GM19025 (cell line): ENCODE results near the gene HSP90AB1.
"Not testable (repeated sequence)": the region's sequence is repeated elsewhere in the genome, so short reads cannot be mapped to it uniquely, and the experiment has no call there.

ENCODE experiments used
- ATAC-seq: cut with Tn5 transposase; IDR thresholded peaks from one replicate; pipeline ENCODE4 v1.9.1; 2021; ENCODE audit warnings: mild to moderate bottlenecking, low read depth, moderate library complexity; ENCODE audit not compliant: unreplicated experiment

The HSP90AB1 gene

GRCh38 chr6:44221961-44222335, 25.0 kb upstream of the HSP90AB1 start:
- no peak for ATAC-seq

DNA sequence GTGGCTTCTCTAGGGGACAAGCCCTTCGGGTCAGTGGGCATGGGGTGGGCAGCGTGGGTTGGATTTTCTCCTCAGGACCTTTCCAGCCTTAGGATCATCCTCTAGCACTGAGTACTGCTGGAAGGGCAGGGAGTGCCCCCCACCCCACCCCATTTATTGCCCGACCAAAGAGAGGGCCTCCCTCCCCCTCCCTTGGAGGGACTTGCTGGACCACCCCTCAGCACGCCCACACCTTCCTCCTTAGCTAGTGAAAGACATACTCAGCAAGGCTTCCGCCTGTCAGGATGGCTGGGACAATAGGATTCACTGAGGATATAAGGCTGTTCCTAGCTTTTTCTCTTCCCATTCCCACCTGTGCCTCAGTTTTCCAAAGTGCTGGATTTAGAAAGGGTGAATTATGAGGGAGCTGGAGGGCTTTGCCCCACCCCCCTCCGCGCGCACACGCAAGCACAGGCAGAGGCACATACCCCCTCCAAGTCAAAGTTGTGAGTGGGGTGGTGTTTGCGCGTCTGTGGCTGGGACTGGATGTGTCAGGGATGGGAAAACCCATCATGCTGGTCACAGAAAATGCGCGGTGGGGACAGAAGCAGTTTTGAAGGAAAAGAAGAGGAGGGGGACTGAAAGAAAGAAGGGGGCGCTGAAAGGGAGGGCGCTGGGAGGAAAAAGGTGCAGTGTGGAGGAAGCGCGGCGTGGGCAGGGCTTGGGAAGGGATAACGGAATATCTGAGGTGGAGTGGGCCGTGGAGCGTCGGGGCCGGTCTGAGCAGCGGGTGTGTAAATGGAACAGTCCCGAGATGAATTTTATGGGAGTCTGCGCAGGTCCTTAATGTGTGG, 24.2 kb upstream of the HSP90AB1 start:
- ATAC-seq: peak; percentile 1

- peak; percentile 53 for ATAC-seq
These were observed 23.4 kb upstream of the HSP90AB1 start, which contains the start of gene SLC29A1 for GRCh38 chr6:44223319-44224028. Gene SLC29A1, plus strand, starts transcription at chr6:44223595. Its CDS starts 3,719 bp downstream, at chr6:44227314.

- ATAC-seq: no peak
These were observed 22.6 kb upstream of the HSP90AB1 start for GRCh38 chr6:44224029-44224964.

GRCh38 chr6:44224965-44225305, 22.0 kb upstream of the HSP90AB1 start:
- ATAC-seq: no peak

DNA sequence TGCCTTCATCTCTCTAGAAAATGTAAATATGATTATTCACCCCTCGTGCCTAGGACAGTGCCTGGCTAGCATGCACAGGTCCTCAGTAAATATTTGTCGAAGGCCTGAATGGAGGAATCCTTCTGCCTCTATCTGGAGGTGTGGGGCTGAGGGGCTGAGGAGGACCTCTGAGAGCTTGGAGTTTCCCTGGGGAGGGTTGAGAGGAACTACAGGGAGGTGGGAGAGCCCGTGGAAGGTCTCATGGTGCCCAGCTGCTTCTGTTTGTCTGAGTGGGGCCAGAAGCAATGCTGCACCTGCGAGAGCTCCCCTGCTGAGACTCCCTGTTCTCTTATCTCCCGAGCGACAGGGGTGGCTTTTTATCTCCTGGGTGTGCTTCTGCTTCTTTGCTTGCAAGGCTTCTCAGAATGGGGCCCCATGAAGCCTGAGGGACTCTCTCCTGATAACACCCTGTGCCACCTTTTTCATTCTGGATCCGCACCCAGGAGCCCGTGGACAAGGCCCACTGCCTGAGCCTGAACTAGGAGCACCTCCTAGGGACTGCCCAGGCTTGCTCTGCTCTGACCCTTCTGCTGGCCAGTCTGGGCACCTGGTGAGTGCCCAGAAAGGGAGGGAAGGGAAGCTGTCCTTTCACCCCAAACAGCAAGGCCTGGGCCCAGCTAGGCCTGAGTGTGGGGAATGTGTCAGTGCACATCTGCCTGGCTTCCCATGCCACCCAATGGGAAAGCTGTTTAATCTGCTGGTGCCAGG, 21.1 kb upstream of the HSP90AB1 start:
- no peak for ATAC-seq

DNA sequence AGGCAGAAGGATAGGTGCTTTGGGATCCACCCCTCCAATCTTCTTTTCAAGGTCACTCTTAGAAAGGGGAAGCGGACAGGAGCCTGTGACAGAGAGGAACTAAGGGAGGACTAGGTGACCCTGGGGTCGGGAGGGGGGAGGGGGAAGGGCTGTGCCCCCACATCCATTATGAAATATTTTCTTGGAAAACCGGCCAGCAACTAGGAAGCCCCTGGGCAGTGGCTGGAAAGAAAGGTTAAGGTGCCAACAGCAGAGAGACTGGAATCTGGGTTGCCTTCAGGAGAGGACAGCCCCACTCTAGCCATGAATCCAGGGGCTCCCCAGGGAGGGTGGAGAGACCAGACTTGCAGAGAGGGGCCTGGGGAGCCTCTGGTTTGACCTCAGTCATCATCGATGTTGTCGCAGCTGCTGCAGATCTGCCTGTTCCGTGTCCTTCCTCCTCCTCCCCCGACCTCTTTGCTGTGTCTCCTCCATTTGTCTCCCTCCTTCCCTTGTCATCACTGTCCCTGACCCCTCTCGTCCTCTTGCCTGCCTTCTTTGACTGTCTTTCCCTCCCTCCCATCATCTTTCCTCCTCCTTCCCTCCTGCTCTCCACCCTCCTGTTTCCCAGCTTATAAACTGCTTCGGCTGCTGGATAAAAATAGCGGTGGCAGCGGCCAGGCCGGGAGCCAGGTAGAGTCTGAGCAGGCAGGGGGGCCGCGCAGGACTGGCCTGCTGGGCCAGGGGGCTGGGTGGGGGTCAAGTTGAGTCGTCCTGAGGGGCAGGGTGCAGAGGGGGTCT, 20.3 kb upstream of the HSP90AB1 start:
- no peak for ATAC-seq

DNA sequence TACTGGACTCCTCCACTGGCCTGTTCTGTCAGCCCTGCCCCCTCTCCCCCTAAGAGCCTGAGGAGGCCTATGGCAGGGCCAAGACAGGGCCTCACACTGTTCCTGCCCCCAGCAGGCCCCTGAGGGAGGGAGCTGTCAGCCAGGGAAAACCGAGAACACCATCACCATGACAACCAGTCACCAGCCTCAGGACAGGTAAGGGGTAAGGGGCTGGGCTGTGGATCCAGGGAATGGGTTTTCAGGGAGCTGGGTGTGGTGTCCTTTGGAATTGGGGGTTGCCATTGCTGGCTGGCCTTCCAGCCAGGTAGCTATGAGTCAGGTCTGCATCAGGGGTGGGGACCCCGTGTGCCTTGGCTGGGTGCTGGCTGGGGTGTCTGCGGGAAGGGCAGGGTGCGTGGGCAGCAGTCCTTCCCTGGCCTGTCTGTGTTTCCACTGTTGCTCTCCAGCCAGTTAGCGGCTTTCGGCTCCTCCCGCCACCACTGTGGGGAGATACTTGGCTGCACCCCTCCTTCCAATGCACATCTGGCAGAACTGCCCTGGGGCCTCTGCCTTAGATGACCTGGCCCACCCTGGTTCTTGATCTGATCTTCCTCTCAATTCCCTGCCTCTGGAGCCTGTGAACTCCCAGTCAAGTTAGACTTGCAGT, 19.6 kb upstream of the HSP90AB1 start:
- no peak for ATAC-seq

DNA sequence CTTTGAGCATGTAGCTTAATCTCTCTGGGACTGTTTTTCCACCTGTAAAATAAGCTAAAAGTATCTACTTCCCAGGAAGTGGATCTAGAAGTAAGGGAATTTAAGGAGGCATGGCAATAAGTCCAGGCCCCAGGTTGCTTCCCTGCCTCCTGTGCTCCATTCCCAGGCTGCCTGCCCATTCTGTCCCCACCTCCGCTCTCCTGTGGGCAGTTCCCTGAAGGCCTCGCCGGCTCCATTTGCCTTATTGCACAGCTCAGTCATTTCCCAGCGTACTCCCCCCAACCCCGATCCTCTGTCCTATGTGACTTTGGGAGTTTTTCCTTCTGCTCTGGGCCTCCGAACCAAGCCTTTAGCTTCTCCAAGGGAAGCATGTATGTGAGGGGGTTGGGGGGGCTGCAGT, 18.9 kb upstream of the HSP90AB1 start:
- ATAC-seq: no peak

DNA sequence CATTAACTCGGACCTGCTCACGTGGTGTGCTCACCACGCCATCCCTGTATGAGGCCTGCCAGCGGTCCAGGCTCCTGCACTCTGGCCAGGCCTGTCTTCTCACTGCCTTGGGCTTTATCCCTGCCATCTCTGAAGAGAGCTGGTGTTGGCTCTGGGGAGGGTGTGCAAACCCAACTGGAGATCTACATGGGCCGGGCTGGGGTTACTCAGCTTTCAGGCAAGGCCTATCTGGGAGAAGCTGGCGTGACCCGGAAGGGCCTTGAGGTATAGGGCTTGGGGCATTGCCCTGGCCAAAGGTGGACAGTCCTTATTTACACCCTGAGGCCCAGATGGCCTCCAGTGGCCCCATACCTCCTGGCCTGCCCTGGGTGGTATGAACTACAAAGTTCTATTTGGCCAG, 18.5 kb upstream of the HSP90AB1 start:
- ATAC-seq: no peak

DNA sequence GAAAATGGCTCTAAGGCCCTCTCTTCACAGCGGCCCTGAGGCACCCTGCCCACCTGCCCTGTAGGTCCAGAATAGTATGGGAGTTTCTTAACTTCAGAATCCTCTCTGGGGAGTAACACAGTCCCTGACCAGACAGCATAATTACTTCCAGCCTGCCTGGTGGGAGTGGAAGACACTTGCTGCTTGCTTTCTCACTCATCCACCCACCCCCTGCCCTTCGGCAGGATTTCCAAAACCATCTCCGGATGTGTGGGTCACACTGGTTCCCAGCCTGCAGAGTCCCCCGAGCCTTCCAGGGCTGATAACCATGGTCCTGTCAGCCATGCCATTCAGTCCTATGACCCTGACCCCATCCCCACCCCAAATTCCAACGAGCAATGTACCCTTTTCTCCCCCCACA, 18.1 kb upstream of the HSP90AB1 start:
- no peak for ATAC-seq

DNA sequence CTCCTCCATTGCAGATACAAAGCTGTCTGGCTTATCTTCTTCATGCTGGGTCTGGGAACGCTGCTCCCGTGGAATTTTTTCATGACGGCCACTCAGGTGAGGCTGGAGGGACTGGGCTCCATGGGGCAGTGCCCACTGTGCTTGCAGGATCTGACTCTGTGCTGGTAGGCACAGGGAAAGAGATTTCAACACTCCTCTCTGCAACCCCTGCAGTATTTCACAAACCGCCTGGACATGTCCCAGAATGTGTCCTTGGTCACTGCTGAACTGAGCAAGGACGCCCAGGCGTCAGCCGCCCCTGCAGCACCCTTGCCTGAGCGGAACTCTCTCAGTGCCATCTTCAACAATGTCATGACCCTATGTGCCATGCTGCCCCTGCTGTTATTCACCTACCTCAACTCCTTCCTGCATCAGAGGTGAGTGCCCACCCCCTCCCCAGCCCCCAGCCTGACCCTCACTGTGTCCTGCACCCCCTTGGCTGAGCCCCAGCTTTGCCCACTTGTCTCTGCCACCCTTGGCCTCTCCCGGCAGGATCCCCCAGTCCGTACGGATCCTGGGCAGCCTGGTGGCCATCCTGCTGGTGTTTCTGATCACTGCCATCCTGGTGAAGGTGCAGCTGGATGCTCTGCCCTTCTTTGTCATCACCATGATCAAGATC, 17.4 kb upstream of the HSP90AB1 start:
- no peak for ATAC-seq

DNA sequence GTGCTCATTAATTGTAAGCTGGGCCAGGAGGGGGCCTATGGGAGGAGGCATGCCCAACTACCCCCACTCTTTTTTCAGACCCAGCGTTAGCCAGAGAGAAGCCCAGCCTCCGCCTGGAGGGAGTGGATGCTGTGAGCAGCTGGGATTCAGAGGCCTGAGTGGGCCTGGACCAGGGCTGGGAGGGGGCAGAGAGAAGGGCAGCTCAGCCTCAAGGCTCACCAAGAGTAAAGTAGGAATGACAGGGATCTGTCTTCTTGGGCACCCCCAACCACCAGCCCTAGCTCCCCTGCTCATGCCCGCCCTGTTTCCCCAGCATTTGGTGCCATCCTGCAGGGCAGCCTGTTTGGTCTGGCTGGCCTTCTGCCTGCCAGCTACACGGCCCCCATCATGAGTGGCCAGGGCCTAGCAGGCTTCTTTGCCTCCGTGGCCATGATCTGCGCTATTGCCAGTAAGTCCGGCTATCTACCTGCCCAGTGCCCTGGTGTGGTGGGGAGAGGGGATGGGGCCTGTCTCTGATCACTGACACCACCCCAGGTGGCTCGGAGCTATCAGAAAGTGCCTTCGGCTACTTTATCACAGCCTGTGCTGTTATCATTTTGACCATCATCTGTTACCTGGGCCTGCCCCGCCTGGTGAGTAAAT, 16.7 kb upstream of the HSP90AB1 start:
- ATAC-seq: no peak

GRCh38 chr6:44231426-44231825, 15.5 kb upstream of the HSP90AB1 start:
- ATAC-seq: not testable (repeated sequence)

DNA sequence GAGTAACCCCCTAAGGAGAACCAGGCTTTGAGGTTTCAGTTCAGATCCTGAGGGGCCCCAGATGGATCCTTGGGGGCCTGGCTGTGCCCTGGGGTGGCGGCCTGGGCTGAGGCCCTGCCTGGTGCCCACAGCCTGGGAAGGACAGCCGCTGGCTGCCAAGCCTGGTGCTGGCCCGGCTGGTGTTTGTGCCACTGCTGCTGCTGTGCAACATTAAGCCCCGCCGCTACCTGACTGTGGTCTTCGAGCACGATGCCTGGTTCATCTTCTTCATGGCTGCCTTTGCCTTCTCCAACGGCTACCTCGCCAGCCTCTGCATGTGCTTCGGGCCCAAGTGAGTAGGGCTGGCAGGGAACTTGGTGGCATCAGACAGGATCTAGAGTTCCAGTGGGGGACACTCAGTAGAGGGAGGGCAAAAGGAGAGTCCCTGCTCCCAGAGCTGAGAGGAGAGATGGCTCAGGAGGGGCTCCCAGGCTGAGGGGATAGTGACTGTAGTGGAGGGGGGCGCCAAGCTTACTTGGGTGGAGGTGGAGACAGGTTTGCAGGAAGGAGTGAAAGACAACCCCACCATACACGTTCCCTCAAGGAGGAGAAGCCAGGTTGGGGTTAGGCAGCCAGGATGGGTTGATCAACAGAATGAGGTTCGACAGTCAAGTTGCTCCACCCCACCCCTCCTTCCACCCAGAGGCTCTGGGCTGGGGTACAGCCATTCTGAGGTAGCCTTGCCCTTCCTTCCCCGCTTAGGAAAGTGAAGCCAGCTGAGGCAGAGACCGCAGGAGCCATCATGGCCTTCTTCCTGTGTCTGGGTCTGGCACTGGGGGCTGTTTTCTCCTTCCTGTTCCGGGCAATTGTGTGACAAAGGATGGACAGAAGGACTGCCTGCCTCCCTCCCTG, 14.0 kb upstream of the HSP90AB1 start:
- no peak for ATAC-seq

DNA sequence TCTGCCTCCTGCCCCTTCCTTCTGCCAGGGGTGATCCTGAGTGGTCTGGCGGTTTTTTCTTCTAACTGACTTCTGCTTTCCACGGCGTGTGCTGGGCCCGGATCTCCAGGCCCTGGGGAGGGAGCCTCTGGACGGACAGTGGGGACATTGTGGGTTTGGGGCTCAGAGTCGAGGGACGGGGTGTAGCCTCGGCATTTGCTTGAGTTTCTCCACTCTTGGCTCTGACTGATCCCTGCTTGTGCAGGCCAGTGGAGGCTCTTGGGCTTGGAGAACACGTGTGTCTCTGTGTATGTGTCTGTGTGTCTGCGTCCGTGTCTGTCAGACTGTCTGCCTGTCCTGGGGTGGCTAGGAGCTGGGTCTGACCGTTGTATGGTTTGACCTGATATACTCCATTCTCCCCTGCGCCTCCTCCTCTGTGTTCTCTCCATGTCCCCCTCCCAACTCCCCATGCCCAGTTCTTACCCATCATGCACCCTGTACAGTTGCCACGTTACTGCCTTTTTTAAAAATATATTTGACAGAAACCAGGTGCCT, 13.3 kb upstream of the HSP90AB1 start:
- no peak for ATAC-seq
